Fibroblast of lung (primary cell): ENCODE measurements around the gene ZNF618. TPM values are rescaled to one million over a fixed set of nuclear protein-coding genes. Genes with fewer than 3 reads are reported as not detected.

ENCODE experiments used
- DNase-seq, 2 donors: peaks; one replicate each; pipeline versions ENCODE4 v3.0.0 to v3.0.0-alpha.2; 2010; ENCODE audit warnings: low read depth in 2 of 2
- H2AFZ ChIP-seq: 2 replicates; pipeline ENCODE4 v1.5.1; 2012; ENCODE audit warnings: low read length, control low read depth, inconsistent platforms
- H3K27ac ChIP-seq: 2 replicates; pipeline ENCODE4 v1.5.1; 2011; ENCODE audit warnings: low read length, control low read depth; ENCODE audit not compliant: insufficient read depth
- H3K27me3 ChIP-seq: 2 replicates; pipeline ENCODE4 v1.5.1; 2011; ENCODE audit warnings: mild to moderate bottlenecking, low read length; ENCODE audit not compliant: control insufficient read depth, insufficient read depth
- H3K36me3 ChIP-seq: 2 replicates; pipeline ENCODE4 v1.5.1; 2011; ENCODE audit warnings: low read length; ENCODE audit not compliant: control insufficient read depth, insufficient read depth
- H3K4me1 ChIP-seq: 2 replicates; pipeline ENCODE4 v1.5.1; 2011; ENCODE audit warnings: low read length; ENCODE audit not compliant: control insufficient read depth, insufficient read depth; ENCODE audit errors: extremely low read depth
- H3K4me2 ChIP-seq: 2 replicates; pipeline ENCODE4 v1.5.1; 2011; ENCODE audit warnings: low read length, control low read depth; ENCODE audit not compliant: insufficient read depth; ENCODE audit errors: extremely low read depth
- H3K4me3 ChIP-seq, 4 experiments: fragments of 200-600 bp in 1 of 4; sonication (generic) in 1 of 4; replicated peaks in 1 of 4; 2 replicates each; pipeline ENCODE4 v1.5.1; 2011 to 2016; ENCODE audit warnings: low read length in 4 of 4, low read depth in 3 of 4, mild to moderate bottlenecking in 3 of 4, control low read depth in 2 of 4, inconsistent platforms in 1 of 4, mixed read lengths in 1 of 4; ENCODE audit not compliant: insufficient read depth in 1 of 4; ENCODE audit errors: control extremely low read depth in 1 of 4
- H3K79me2 ChIP-seq: 2 replicates; pipeline ENCODE4 v1.5.1; 2012; ENCODE audit warnings: mild to moderate bottlenecking, low read length, inconsistent platforms; ENCODE audit not compliant: control insufficient read depth, insufficient read depth
- H3K9ac ChIP-seq: 2 replicates; pipeline ENCODE4 v1.5.1; 2011; ENCODE audit warnings: mild to moderate bottlenecking, low read length, control low read depth; ENCODE audit not compliant: insufficient read depth
- H3K9me3 ChIP-seq: 2 replicates; pipeline ENCODE4 v1.5.1; 2012; ENCODE audit warnings: low read depth, low read length; ENCODE audit not compliant: control insufficient read depth, insufficient read depth
- H4K20me1 ChIP-seq: 2 replicates; pipeline ENCODE4 v1.5.1; 2011; ENCODE audit warnings: low read length; ENCODE audit not compliant: control insufficient read depth, insufficient read depth; ENCODE audit errors: extremely low read depth
- EZH2 ChIP-seq: IDR thresholded peaks from 2 replicates; pipeline ENCODE4 v1.5.1; 2012; ENCODE audit warnings: low read length, control low read depth, mild to moderate bottlenecking; ENCODE audit errors: missing control alignments
- polyA plus RNA-seq, 2 donors: library from polyadenylated mRNA; depleted of rRNA in 1 of 2; stranded (reverse) in 1 of 2; unstranded in 1 of 2; fragments of >200 nt; gene quantifications; 2 replicates each; pipeline ENCODE4 v1.2.1, GENCODE V29; 2011 to 2012; ENCODE audit warnings: missing spikeins in 1 of 2
- total RNA-seq: library from RNA; depleted of rRNA; stranded (reverse); fragments of >200 nt; gene quantifications from 2 replicates; pipeline ENCODE4 v1.2.1, GENCODE V29; 2014
- TF ChIP-seq, protein P1 (sequence below), 2 donors: IDR thresholded peaks in 1 of 2; conservative IDR thresholded peaks in 1 of 2; 1 replicate in 1 of 2; 2 replicates in 1 of 2; pipeline ENCODE4 v1.5.1; 2011 to 2012; ENCODE audit warnings: low read length in 2 of 2, control low read depth in 1 of 2, inconsistent platforms in 1 of 2, low read depth in 1 of 2, mild to moderate bottlenecking in 1 of 2

The ZNF618 gene
- total and polyA plus RNA-seq, 2 donors (not counting 1 experiment from before 2014, with no cell fraction given), result 6.6 to 8.6 TPM

DNA sequence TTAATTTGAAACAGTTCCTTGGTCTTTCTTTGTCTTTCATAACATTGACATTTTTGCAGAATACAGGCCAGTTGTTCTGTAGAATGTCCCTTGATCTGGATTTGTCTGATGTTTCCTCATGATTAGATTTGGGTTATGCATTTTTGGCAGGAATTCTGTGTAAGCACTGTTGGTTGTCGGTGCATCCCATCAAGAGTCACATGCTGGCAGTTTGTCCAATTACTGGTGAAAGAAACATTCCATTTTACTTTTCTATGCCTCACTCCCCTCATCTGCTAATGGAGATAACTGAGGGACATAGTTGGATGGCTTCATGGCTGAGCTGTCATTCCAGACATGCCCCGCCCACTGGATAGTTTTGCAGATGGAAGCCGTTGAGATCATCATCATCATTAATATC lies 7.6 kb upstream of the ZNF618 start:
- H3K79me2 ChIP-seq, result no peaks in the 10 kb centered on the region
- H3K4me3 ChIP-seq, result no peak overlapping the region
- H2AFZ ChIP-seq, result no peak overlapping the region
- no peak for TF ChIP-seq EZH2
- TF ChIP-seq, protein P1, sequence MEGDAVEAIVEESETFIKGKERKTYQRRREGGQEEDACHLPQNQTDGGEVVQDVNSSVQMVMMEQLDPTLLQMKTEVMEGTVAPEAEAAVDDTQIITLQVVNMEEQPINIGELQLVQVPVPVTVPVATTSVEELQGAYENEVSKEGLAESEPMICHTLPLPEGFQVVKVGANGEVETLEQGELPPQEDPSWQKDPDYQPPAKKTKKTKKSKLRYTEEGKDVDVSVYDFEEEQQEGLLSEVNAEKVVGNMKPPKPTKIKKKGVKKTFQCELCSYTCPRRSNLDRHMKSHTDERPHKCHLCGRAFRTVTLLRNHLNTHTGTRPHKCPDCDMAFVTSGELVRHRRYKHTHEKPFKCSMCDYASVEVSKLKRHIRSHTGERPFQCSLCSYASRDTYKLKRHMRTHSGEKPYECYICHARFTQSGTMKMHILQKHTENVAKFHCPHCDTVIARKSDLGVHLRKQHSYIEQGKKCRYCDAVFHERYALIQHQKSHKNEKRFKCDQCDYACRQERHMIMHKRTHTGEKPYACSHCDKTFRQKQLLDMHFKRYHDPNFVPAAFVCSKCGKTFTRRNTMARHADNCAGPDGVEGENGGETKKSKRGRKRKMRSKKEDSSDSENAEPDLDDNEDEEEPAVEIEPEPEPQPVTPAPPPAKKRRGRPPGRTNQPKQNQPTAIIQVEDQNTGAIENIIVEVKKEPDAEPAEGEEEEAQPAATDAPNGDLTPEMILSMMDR (conservative IDR thresholded peaks at IDR 0.05 in 1 of 2, IDR thresholded peaks at IDR 0.05 in 1 of 2; ENCODE audit: low read depth in 1 of 2, low read length in 2 of 2), result no peak
- no peak overlapping the region for H3K4me2 ChIP-seq
- H3K36me3 ChIP-seq, result no peaks in the 10 kb centered on the region
- H3K9ac ChIP-seq, result no peak overlapping the region
- H3K27me3 ChIP-seq, result peaks cover 22% of the 10 kb centered on the region
- H4K20me1 ChIP-seq, result no peaks in the 10 kb centered on the region
- no peaks in the 10 kb centered on the region for H3K9me3 ChIP-seq
- no peak overlapping the region for H3K27ac ChIP-seq
- no peaks in the 10 kb centered on the region for H3K4me1 ChIP-seq
- peak in 1 of 2 donors; percentile 62 for DNase-seq

DNA sequence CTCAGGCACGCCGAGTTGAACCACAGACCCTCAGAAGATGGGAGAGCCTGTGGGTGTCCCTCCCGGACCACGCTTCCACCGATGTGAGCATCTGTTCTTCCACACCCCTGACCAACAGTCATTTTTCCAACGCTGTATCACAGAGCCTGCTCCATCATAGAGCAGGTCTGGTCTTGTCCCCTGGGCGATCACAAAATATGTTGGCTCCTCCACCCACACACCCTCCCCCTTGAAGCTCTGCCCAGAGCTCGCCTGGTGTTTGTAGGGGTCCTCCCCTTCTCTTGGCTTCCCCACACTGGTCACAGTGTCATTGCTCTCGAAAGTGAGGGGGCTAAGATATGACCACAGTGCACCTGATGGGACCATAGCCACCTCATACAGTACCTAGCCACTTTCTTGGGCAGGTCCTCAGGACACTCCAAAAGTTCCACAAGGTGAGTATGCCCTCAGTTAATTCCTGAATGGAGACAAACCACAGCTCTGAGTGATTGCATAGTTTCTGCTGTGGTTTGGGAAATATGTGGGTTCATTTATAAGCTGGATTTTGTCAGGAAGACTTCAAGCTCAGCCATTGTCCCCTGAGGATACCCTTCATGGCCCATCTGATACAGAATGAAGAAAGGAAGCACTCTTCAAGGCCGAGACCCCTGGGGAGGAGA lies 3.5 kb upstream of the ZNF618 start:
- H3K4me1 ChIP-seq, result no peaks in the 10 kb centered on the region
- H3K27ac ChIP-seq, result no peak overlapping the region
- H2AFZ ChIP-seq, result no peak overlapping the region
- H3K79me2 ChIP-seq, result peaks cover 7% of the 10 kb centered on the region
- no peak overlapping the region for H3K4me3 ChIP-seq
- peak in 1 of 2 donors; percentile 33 for DNase-seq
- H3K9ac ChIP-seq, result no peak overlapping the region
- H3K4me2 ChIP-seq, result no peak overlapping the region
- no peaks in the 10 kb centered on the region for H4K20me1 ChIP-seq
- H3K36me3 ChIP-seq, result no peaks in the 10 kb centered on the region
- H3K27me3 ChIP-seq, result peaks cover 20% of the 10 kb centered on the region
- H3K9me3 ChIP-seq, result no peaks in the 10 kb centered on the region
- TF ChIP-seq, protein P1 (conservative IDR thresholded peaks at IDR 0.05 in 1 of 2, IDR thresholded peaks at IDR 0.05 in 1 of 2; ENCODE audit: low read depth in 1 of 2, low read length in 2 of 2), result no peak
- no peak for TF ChIP-seq EZH2

DNA sequence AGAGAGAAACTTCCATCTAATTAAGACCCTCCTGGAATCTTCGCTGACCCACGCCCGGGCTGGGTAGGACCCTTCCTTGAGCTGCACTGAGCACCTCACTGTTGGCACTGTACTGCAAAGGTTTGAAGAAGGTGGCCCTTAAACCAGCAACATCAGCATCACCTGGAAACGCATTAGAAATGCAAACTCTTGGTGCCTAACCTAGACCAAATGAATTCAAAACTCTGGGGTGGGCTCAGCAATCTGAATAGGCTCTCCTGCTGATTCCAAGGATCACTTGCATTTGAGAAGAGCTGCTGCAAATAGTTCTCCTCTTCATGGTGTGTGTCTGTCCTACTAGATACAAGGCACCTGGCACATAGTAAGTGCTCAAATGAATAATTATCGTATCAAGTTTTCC lies 2.7 kb upstream of the ZNF618 start:
- Histone ChIP-seq H3K79me2 (peaks cover 13% of the 10 kb centered on the region), H3K9ac (no peak overlapping the region), H3K36me3 (no peaks in the 10 kb centered on the region), H3K4me2 (no peak overlapping the region), H3K27ac (no peak overlapping the region), H2AFZ (no peak overlapping the region), H4K20me1 (no peaks in the 10 kb centered on the region), H3K4me1 (no peaks in the 10 kb centered on the region), H3K9me3 (no peaks in the 10 kb centered on the region), H3K4me3 (no peak overlapping the region), H3K27me3 (peaks cover 20% of the 10 kb centered on the region)
- DNase-seq, result no peak
- no peak for TF ChIP-seq EZH2
- TF ChIP-seq, protein P1 (conservative IDR thresholded peaks at IDR 0.05 in 1 of 2, IDR thresholded peaks at IDR 0.05 in 1 of 2; ENCODE audit: low read depth in 1 of 2, low read length in 2 of 2), result no peak
